Stimulated activated effector memory CD8-positive, alpha-beta T cell treated with anti-CD3 and anti-CD28 coated beads, Interleukin-12 subunit alpha, Interleukin-12 subunit beta, amount 100 ng/mL, for 72 hours (primary cell): ENCODE data around the gene TTC31.

Experiments used
- ATAC-seq: fragments of 150-1000 bp; cut with Tn5 transposase; 2 replicates; pipeline ENCODE4 v1.10.0; 2021
- DNase-seq, 2 donors: peaks; one replicate each; pipeline ENCODE4 v3.0.0; 2021 to 2022; ENCODE audit warnings: low spot score in 2 of 2
- H3K27ac Mint-ChIP-seq: one replicate; pipeline ENCODE4 v1.8.0; 2022; ENCODE audit warnings: mild to moderate bottlenecking, mixed read lengths
- H3K36me3 Mint-ChIP-seq: one replicate; pipeline ENCODE4 v1.8.0; 2022; ENCODE audit warnings: mild to moderate bottlenecking, mixed read lengths
- H3K4me1 Mint-ChIP-seq: one replicate; pipeline ENCODE4 v1.8.0; 2022; ENCODE audit warnings: mixed read lengths
- H3K4me3 Mint-ChIP-seq: one replicate; pipeline ENCODE4 v1.8.0; 2022; ENCODE audit warnings: mild to moderate bottlenecking, mixed read lengths
- H3K9me3 Mint-ChIP-seq: one replicate; pipeline ENCODE4 v1.8.0; 2022; ENCODE audit warnings: mixed read lengths

The TTC31 gene

GRCh38 chr2:74515981-74516633, 33.2 kb downstream of the TTC31 start:
- Mint-ChIP-seq H3K27ac (no peak overlapping the region), H3K4me3 (peak overlapping the region; percentile 73), H3K36me3 (no peaks in the 10 kb centered on the region), H3K4me1 (peaks cover 16% of the 10 kb centered on the region), H3K9me3 (no peaks in the 10 kb centered on the region)
- DNase-seq, result peak; percentile 60 to 84
- ATAC-seq, result peak; percentile 82

DNA sequence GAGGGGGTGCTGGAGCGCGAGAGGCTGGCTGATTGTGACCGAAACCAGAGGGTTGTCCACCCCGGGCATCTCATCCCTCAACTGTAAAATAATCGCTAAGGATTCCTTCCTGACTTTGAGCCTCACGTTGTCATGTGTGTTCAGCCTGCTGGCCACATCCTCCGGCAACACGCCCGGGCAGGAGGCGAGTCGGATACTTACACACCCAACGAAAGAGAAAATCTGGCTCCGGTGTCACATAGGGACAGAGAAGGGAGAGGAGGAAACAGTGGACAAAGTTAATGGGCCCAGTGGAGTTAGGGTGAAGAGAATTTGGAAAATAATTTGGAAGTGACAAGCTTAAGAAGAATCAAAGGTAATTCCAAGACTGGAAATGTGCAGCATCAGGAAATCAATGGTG, 33.8 kb downstream of the TTC31 start:
- H3K9me3 Mint-ChIP-seq, result no peaks in the 10 kb centered on the region
- ATAC-seq, result no peak
- no peaks in the 10 kb centered on the region for H3K36me3 Mint-ChIP-seq
- DNase-seq, result no peak
- peaks cover 16% of the 10 kb centered on the region for H3K4me1 Mint-ChIP-seq
- no peak overlapping the region for H3K27ac Mint-ChIP-seq
- peak overlapping the region; percentile 73 for H3K4me3 Mint-ChIP-seq

DNA sequence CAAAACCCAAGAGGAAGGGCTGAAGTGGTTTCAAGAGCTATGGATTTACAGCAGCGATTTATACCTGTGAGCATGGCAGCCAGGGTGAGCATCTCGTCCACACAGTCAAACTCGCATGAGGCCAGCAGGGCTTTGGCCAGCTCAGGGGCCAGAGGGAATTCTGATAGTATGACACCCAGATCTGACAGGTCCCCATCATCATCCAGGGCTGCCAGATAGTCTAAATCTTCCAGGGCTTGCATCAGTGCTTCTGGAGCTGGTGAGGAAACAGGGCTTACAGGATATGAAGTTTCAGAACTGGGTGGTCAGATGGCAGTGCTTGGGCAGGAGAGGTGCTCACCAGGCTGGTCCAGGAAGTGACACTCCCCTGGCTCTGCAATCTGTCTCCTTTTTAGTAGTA, 39.6 kb downstream of the TTC31 start:
- H3K4me1 Mint-ChIP-seq, result peaks cover 13% of the 10 kb centered on the region
- DNase-seq (no peak), ATAC-seq (no peak)
- H3K4me3 Mint-ChIP-seq, result no peak overlapping the region
- H3K36me3 Mint-ChIP-seq, result peaks cover 26% of the 10 kb centered on the region
- H3K27ac Mint-ChIP-seq, result no peak overlapping the region
- H3K9me3 Mint-ChIP-seq, result no peaks in the 10 kb centered on the region

- peaks cover 27% of the 10 kb centered on the region for H3K4me1 Mint-ChIP-seq
- ATAC-seq (no peak), DNase-seq (no peak)
- peaks cover 41% of the 10 kb centered on the region for H3K36me3 Mint-ChIP-seq
- no peak overlapping the region for H3K27ac Mint-ChIP-seq
- no peak overlapping the region for H3K4me3 Mint-ChIP-seq
- no peaks in the 10 kb centered on the region for H3K9me3 Mint-ChIP-seq
These were observed 41.1 kb downstream of the TTC31 start for GRCh38 chr2:74524005-74524404.

DNA sequence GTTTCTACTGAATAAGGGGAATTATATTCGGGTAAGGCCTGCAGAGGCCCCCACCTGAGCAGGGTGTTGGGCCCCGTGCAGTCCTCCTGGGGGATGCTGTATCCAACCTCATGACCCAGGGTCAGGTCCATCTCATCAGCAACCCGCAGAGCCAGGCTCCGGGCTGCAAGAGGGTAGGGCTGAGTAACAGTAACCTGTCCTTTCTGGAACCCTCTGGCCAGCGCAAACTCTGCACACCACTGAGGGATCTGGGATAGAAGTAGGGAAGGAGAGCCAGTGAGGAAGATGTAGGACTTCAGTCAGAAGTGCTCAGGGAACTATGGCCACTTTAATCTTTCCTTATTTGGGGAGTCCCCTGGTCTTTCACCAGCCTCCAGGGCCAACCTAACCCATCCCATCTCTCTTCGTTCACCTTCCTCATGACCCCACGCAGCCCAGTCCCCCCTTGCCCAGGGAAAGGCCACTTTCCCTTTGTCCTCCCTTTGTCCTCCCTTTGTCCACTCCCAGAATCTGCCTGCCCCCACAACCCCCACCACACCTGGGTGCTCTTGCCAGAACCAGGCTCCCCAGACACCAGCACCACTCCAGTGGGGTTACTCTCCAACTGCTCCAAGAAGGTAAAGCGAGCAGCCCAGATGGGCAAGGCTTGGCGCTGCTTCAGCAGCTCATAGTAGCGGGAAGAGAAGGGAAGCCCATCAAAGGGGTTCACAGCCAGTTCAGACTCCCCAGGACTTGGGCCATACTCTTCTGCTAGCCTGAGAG, 42.3 kb downstream of the TTC31 start:
- H3K27ac Mint-ChIP-seq, result no peak overlapping the region
- ATAC-seq (no peak), DNase-seq (no peak)
- no peaks in the 10 kb centered on the region for H3K9me3 Mint-ChIP-seq
- H3K4me3 Mint-ChIP-seq, result no peak overlapping the region
- H3K4me1 Mint-ChIP-seq, result peaks cover 28% of the 10 kb centered on the region
- peaks cover 51% of the 10 kb centered on the region for H3K36me3 Mint-ChIP-seq

GRCh38 chr2:74525717-74526648, 43.1 kb downstream of the TTC31 start, which contains the start of gene DQX1:
DQX1 (minus strand) TSS chr2:74526231; CDS start chr2:74525729, 502 bp downstream.
- DNase-seq (no peak), ATAC-seq (no peak)
- Mint-ChIP-seq H3K9me3 (no peaks in the 10 kb centered on the region), H3K27ac (no peak within 1 kb of the TSS), H3K4me3 (peak within 1 kb of the TSS; percentile 98), H3K36me3 (peaks cover 58% of the 10 kb centered on the region), H3K4me1 (peaks cover 32% of the 10 kb centered on the region)

DNA sequence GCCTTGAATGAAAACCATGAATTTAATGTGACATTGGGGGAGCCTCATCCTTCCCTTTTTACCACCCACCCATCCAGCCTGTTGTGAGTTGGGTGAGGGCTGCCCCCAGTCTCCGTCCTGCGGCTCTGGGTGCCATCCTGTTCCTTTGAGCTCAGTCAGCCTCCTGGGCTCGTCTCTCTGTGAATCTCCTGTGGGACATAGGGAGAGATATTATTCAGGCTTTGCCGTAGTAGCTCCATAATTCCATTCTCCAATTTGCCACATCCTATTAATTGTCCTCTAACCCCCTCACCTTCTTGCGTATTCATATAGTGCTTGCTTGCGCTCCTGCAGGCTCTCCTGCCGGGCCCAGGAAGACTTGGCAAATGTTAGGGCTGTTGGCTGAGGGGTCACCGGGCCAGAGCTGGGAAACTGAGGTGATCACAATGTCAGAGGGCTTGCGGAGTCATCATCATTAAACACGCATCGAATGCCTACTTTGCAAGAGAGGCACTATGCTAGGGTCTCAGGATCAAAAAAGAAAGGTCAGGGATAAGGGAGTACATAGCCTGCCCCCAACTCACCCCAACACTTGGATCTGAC, 43.9 kb downstream of the TTC31 start:
- H3K9me3 Mint-ChIP-seq, result no peaks in the 10 kb centered on the region

DNA sequence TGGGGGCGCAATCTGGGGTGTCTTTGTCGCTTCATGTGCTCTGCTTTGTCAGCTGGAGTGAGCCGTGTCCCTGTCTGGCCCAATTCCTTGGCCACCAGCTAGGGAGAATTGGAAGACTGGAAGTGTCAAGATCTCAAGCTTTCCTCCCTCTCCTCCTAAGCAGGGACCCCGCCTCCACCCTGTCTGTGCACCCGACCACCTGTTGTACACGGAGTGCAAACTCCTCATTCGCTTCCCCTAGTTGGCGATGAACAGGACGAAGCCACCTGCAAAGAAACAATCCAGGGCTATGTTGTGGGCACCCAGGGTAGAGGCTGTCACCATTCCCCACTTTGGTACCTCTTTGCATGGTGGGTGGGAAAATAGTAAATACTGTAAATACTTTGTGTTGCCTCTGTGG, 44.9 kb downstream of the TTC31 start:
- Mint-ChIP-seq H3K4me1 (peaks cover 48% of the 10 kb centered on the region), H3K27ac (peak overlapping the region; percentile 96), H3K36me3 (peaks cover 76% of the 10 kb centered on the region), H3K4me3 (peak overlapping the region; percentile 98), H3K9me3 (no peaks in the 10 kb centered on the region)
- DNase-seq, result no peak
- ATAC-seq, result no peak

More for the DNA sequence above, 43.9 kb downstream of the TTC31 start:
- DNase-seq, result no peak
- Mint-ChIP-seq H3K27ac (no peak overlapping the region), H3K36me3 (peaks cover 66% of the 10 kb centered on the region), H3K4me1 (peaks cover 40% of the 10 kb centered on the region), H3K4me3 (peak overlapping the region; percentile 98)
- no peak for ATAC-seq

GRCh38 chr2:74528600-74529356, 45.9 kb downstream of the TTC31 start:
- Mint-ChIP-seq H3K27ac (peak overlapping the region; percentile 96), H3K36me3 (peaks cover 86% of the 10 kb centered on the region), H3K4me1 (peaks cover 48% of the 10 kb centered on the region), H3K9me3 (no peaks in the 10 kb centered on the region), H3K4me3 (peak overlapping the region; percentile 98)
- DNase-seq (no peak), ATAC-seq (peak; percentile 2)

- ATAC-seq (peak; percentile 91), DNase-seq (peak; percentile 76 to 96)
- Mint-ChIP-seq H3K4me3 (peak within 1 kb of the TSS; percentile 98), H3K36me3 (peaks cover 87% of the 10 kb centered on the region), H3K9me3 (no peaks in the 10 kb centered on the region), H3K27ac (peak within 1 kb of the TSS; percentile 96), H3K4me1 (peaks cover 48% of the 10 kb centered on the region)
These were observed 46.7 kb downstream of the TTC31 start, which contains the start of the genes AUP1 and HTRA2 for GRCh38 chr2:74529357-74530238. AUP1 (minus strand) TSS chr2:74529706; CDS start chr2:74529629, 77 bp downstream. HTRA2 (plus strand) TSS chr2:74529933; CDS start chr2:74530007, 74 bp downstream.

- DNase-seq (peak; percentile 40 to 82), ATAC-seq (peak; percentile 55)
- Mint-ChIP-seq H3K36me3 (peaks cover 79% of the 10 kb centered on the region), H3K4me1 (peaks cover 48% of the 10 kb centered on the region), H3K9me3 (no peaks in the 10 kb centered on the region), H3K27ac (peak overlapping the region; percentile 96), H3K4me3 (peak overlapping the region; percentile 98)
These were observed 47.6 kb downstream of the TTC31 start for GRCh38 chr2:74530239-74531187.

GRCh38 chr2:74531666-74532065, 48.8 kb downstream of the TTC31 start:
- no peaks in the 10 kb centered on the region for H3K9me3 Mint-ChIP-seq
- H3K36me3 Mint-ChIP-seq, result peaks cover 69% of the 10 kb centered on the region
- DNase-seq (no peak), ATAC-seq (no peak)
- H3K4me3 Mint-ChIP-seq, result peak overlapping the region; percentile 98
- H3K4me1 Mint-ChIP-seq, result peaks cover 42% of the 10 kb centered on the region
- peak overlapping the region; percentile 96 for H3K27ac Mint-ChIP-seq
